ENCODE data around the gene OTOR.

The OTOR gene

GRCh38 chr20:16785226-16785625, 37.1 kb downstream of the OTOR start:
- Histone ChIP-seq H3K27ac (replicated peaks) (no peak overlapping the region), H3K4me3 (replicated peaks; ENCODE audit: insufficient read depth, low read length) (no peak overlapping the region), H3K27me3 (ENCODE audit: insufficient read depth, poor library complexity, severe bottlenecking) (no peaks in the 10 kb centered on the region)
- TF ChIP-seq, protein P1, sequence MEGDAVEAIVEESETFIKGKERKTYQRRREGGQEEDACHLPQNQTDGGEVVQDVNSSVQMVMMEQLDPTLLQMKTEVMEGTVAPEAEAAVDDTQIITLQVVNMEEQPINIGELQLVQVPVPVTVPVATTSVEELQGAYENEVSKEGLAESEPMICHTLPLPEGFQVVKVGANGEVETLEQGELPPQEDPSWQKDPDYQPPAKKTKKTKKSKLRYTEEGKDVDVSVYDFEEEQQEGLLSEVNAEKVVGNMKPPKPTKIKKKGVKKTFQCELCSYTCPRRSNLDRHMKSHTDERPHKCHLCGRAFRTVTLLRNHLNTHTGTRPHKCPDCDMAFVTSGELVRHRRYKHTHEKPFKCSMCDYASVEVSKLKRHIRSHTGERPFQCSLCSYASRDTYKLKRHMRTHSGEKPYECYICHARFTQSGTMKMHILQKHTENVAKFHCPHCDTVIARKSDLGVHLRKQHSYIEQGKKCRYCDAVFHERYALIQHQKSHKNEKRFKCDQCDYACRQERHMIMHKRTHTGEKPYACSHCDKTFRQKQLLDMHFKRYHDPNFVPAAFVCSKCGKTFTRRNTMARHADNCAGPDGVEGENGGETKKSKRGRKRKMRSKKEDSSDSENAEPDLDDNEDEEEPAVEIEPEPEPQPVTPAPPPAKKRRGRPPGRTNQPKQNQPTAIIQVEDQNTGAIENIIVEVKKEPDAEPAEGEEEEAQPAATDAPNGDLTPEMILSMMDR (IDR thresholded peaks at IDR 0.05; ENCODE audit: insufficient read depth, low read length): no peak
- no peak for TF ChIP-seq SPI1 (IDR thresholded peaks at IDR 0.05; ENCODE audit: borderline replicate concordance, low read depth)
- TF ChIP-seq, protein P2, sequence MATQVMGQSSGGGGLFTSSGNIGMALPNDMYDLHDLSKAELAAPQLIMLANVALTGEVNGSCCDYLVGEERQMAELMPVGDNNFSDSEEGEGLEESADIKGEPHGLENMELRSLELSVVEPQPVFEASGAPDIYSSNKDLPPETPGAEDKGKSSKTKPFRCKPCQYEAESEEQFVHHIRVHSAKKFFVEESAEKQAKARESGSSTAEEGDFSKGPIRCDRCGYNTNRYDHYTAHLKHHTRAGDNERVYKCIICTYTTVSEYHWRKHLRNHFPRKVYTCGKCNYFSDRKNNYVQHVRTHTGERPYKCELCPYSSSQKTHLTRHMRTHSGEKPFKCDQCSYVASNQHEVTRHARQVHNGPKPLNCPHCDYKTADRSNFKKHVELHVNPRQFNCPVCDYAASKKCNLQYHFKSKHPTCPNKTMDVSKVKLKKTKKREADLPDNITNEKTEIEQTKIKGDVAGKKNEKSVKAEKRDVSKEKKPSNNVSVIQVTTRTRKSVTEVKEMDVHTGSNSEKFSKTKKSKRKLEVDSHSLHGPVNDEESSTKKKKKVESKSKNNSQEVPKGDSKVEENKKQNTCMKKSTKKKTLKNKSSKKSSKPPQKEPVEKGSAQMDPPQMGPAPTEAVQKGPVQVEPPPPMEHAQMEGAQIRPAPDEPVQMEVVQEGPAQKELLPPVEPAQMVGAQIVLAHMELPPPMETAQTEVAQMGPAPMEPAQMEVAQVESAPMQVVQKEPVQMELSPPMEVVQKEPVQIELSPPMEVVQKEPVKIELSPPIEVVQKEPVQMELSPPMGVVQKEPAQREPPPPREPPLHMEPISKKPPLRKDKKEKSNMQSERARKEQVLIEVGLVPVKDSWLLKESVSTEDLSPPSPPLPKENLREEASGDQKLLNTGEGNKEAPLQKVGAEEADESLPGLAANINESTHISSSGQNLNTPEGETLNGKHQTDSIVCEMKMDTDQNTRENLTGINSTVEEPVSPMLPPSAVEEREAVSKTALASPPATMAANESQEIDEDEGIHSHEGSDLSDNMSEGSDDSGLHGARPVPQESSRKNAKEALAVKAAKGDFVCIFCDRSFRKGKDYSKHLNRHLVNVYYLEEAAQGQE (IDR thresholded peaks at IDR 0.05; ENCODE audit: insufficient replicate concordance, low read depth): no peak
- TF ChIP-seq POLR2AphosphoS5 (IDR thresholded peaks at IDR 0.05; ENCODE audit: low read depth): no peak
- no peak for TF ChIP-seq GABPA (IDR thresholded peaks at IDR 0.05; ENCODE audit: low read depth)
- DNase-seq (ENCODE audit: low read depth in 1 of 2, low spot score in 1 of 2): no peak

Measured in HL-60 (cell line).